ENCODE measurements around the gene CRYGD. TPM values are rescaled to one million over a fixed set of nuclear protein-coding genes. Genes with fewer than 3 reads are reported as not detected.
A peak's percentile ranks its signal among the peaks of the same experiment; 100 is the strongest.

The CRYGD gene
- total and polyA plus RNA-seq, 2 of the 4 experiments (the other 2 are of a cell fraction) = not detected

GRCh38 chr2:208101716-208102631 lies 22.4 kb downstream of the CRYGD start:
- POLR2A ChIA-PET (ENCODE audit: unreplicated experiment) = no interaction called here

More at GRCh38 chr2:208101716-208102631, 22.4 kb downstream of the CRYGD start:
- Histone ChIP-seq H3K4me3 (ENCODE audit: insufficient read depth, low read depth, low read length) (no peak overlapping the region), H3K27me3 (ENCODE audit: control insufficient read depth, insufficient read depth, low read length) (peaks cover 5% of the 10 kb centered on the region), H4K91ac (ENCODE audit: insufficient read depth, low read depth, low read length) (no peak overlapping the region), H2AK5ac (ENCODE audit: low read depth, low read length) (no peak overlapping the region), H3K9me1 (ENCODE audit: insufficient read depth, low read length) (no peaks in the 10 kb centered on the region), H3K23ac (ENCODE audit: low read depth, low read length) (no peak overlapping the region), H3K4me2 (ENCODE audit: low read depth, low read length) (no peak overlapping the region), H3K36me3 (ENCODE audit: control insufficient read depth, insufficient read depth, low read length) (no peaks in the 10 kb centered on the region), H3K4ac (ENCODE audit: low read depth, low read length) (no peak overlapping the region), H3K9me3 (ENCODE audit: control insufficient read depth, insufficient read depth, low read length) (no peaks in the 10 kb centered on the region), H2AK9ac (replicated peaks; ENCODE audit: low read depth, low read length, poor library complexity) (no peak overlapping the region), H3K27ac (ENCODE audit: insufficient read depth, low read length) (no peak overlapping the region), H3K4me1 (ENCODE audit: control insufficient read depth, insufficient read depth, low read length) (no peaks in the 10 kb centered on the region), H2AFZ (replicated peaks; ENCODE audit: low read length, poor library complexity) (no peak overlapping the region), H2BK5ac (ENCODE audit: low read depth, low read length, poor library complexity, severe bottlenecking) (no peak overlapping the region), H3K56ac (ENCODE audit: extremely low read depth, insufficient read depth, low read length) (no peak overlapping the region), H3K79me1 (ENCODE audit: low read depth in 1 of 2, low read length in 2 of 2) (no peaks in the 10 kb centered on the region), H4K5ac (ENCODE audit: low read depth, low read length) (no peak overlapping the region), H2BK15ac (ENCODE audit: low read depth, low read length) (no peak overlapping the region), H3K18ac (ENCODE audit: low read depth, low read length) (no peak overlapping the region), H4K8ac (ENCODE audit: low read depth in 2 of 2, low read length in 2 of 2) (no peak overlapping the region), H4K20me1 (ENCODE audit: insufficient read depth, low read length) (no peaks in the 10 kb centered on the region), H2BK20ac (ENCODE audit: low read depth, low read length) (no peak overlapping the region), H2BK120ac (ENCODE audit: low read depth, low read length) (no peak overlapping the region), H3K9ac (ENCODE audit: low read depth, low read length) (no peak overlapping the region), H3K14ac (replicated peaks; ENCODE audit: low read depth, low read length) (no peak overlapping the region)
- peak; percentile 79 for ATAC-seq (ENCODE audit: low read depth)
- dilution Hi-C loops (cut with HindIII; ENCODE audit: low sequenced_read_pairs, unreplicated experiment) = no loop called here
- 0 out of 2 replicates have a peak, but pooled peaks have one; percentile 27 for TF ChIP-seq CTCF (conservative IDR thresholded peaks at IDR 0.05; ENCODE audit: low read depth, low read length)
- no peak for TF ChIP-seq MXI1 (IDR thresholded peaks at IDR 0.05; ENCODE audit: borderline replicate concordance, low read depth, low read length)
- no peak for TF ChIP-seq CEBPB (IDR thresholded peaks at IDR 0.05; ENCODE audit: low read depth, low read length)
- no peak for TF ChIP-seq SMC3 (IDR thresholded peaks at IDR 0.05; ENCODE audit: low read depth, low read length)
- BruUV-seq (replicated peaks) = no TSS peak
- CTCF ChIA-PET = interaction anchor here (1.1 kb wide), 1 partner anchor 9 kb away, joined by 4 read pairs; no protein-coding TSS in a partner anchor
- in situ Hi-C loops (cut with MboI; ENCODE audit: low sequenced_read_pairs) = no loop called here
- intact Hi-C loops (cut with micrococcal nuclease) = loop anchor here (1.0 kb wide), 1 partner anchor 153 kb away; the partner anchor contains the start of gene IDH1
- 37% methylated on average over 3 of the region's 10 CpGs; no CpG with 5 or more reads in 1 of the 2 experiments for WGBS, 2 experiments (ENCODE audit: extremely low coverage in 2 of 2, insufficient read length in 1 of 2)
- peak; percentile 18 for DNase-seq

All from IMR-90 (cell line).